IgD-negative memory B cell (primary cell): ENCODE results near the gene RBMX2. TPM values are rescaled to one million over a fixed set of nuclear protein-coding genes. Genes with fewer than 3 reads are reported as not detected.
"Not testable (repeated sequence)": the region's sequence is repeated elsewhere in the genome, so short reads cannot be mapped to it uniquely, and the experiment has no call there.

Experiments
- H3K27ac Mint-ChIP-seq, 3 donors: one replicate each; pipeline ENCODE4 v1.8.0; 2020 to 2022; ENCODE audit warnings: mild to moderate bottlenecking in 3 of 3, mixed read lengths in 3 of 3, moderate library complexity in 1 of 3
- H3K27me3 Mint-ChIP-seq: one replicate; pipeline ENCODE4 v1.8.0; 2021; ENCODE audit warnings: mixed read lengths
- H3K36me3 Mint-ChIP-seq: one replicate; pipeline ENCODE4 v1.8.0; 2020; ENCODE audit warnings: mild to moderate bottlenecking, mixed read lengths
- H3K4me1 Mint-ChIP-seq, 3 donors: one replicate each; pipeline ENCODE4 v1.8.0; 2020 to 2022; ENCODE audit warnings: mixed read lengths in 3 of 3, mild to moderate bottlenecking in 1 of 3
- H3K4me3 Mint-ChIP-seq, 4 donors: one replicate each; pipeline ENCODE4 v1.8.0; 2020 to 2022; ENCODE audit warnings: mild to moderate bottlenecking in 4 of 4, mixed read lengths in 4 of 4, moderate library complexity in 3 of 4
- H3K9me3 Mint-ChIP-seq, 3 donors: one replicate each; pipeline ENCODE4 v1.8.0; 2020 to 2021; ENCODE audit warnings: mixed read lengths in 3 of 3, mild to moderate bottlenecking in 1 of 3
- polyA plus RNA-seq: library from polyadenylated mRNA; unstranded; fragments of 300-500 nt; fragmentation: Illumina TruSeq; gene quantifications from one replicate; pipeline ENCODE4 v1.2.3, GENCODE V29; 2021

Gene RBMX2, protein sequence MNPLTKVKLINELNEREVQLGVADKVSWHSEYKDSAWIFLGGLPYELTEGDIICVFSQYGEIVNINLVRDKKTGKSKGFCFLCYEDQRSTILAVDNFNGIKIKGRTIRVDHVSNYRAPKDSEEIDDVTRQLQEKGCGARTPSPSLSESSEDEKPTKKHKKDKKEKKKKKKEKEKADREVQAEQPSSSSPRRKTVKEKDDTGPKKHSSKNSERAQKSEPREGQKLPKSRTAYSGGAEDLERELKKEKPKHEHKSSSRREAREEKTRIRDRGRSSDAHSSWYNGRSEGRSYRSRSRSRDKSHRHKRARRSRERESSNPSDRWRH
- polyA plus RNA-seq = 22.7 TPM

DNA sequence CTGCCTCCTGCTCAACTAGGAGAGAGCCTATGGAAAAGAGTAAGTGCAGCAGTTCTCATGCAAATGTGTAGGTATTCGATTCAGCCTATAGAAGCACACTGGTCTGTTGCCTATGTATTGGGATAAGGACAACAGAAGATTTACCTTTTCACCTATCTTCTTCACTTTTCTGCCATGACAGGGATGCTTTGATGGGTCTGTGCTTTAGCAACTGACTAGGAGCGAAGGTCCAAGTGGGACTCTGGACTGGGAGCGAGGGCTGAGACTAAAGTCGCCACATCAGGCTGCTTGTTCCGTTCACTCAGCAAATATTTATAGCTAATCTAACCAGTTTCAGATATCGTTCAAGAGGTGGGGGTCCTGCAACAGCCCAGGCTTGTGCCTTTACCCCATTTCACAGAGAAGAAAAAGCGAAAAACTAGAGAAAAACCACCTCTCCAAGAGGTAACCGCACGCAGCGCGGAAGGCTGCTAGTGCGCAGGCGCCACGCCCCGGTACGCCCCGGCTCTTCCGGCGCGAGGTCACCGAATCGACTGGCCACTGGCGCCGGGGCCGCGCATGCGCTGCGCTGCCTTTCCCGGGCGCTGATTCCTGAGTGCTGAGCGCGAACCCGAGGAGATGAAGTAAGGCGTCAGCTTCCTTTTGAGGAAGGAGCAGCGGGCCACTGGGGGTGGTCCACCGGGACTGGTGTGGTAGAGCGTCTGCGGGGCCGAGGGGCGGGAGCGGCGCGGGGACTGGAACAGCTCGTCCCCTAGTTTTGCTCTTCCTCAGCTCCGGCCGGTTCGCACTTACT, at the start of gene RBMX2:
TSS of gene RBMX2 (plus strand) at position 573 of the 793 bp plus-strand sequence. CDS start at position 619, 46 bp downstream.
- Mint-ChIP-seq H3K4me3 (peak within 1 kb of the TSS; percentile 87 to 96 (median 92)), H3K4me1 (peaks cover 2 to 8% (median 4%) of the 10 kb centered on the region in 3 donors), H3K36me3 (peaks cover 2% of the 10 kb centered on the region), H3K27ac (peak within 1 kb of the TSS; percentile 83 to 93 (median 89)), H3K27me3 (no peaks in the 10 kb centered on the region), H3K9me3 (no peaks in the 10 kb centered on the region)

DNA sequence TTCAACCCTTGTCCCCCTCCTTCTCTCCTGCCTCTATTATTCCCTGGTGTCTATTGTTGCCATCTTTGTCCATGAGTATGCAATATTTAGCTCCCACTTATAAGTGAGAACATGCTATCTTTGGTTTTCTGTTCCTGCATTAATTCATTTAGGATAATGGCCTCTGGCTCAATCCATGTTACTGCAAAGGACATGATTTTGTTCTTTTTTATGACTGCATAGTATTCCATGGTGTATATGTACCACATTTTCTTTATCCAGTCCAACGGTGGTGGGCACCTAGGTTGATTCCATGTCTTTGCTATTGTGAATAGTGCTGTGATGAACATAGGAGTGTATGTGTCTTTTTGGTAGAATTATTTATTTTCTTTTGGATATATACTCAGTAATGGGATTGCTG, 49.7 kb upstream of the RBMX2 start:
- H3K36me3 Mint-ChIP-seq, H3K27me3 Mint-ChIP-seq, H3K4me3 Mint-ChIP-seq, H3K9me3 Mint-ChIP-seq, H3K4me1 Mint-ChIP-seq, H3K27ac Mint-ChIP-seq: not testable (repeated sequence)

DNA sequence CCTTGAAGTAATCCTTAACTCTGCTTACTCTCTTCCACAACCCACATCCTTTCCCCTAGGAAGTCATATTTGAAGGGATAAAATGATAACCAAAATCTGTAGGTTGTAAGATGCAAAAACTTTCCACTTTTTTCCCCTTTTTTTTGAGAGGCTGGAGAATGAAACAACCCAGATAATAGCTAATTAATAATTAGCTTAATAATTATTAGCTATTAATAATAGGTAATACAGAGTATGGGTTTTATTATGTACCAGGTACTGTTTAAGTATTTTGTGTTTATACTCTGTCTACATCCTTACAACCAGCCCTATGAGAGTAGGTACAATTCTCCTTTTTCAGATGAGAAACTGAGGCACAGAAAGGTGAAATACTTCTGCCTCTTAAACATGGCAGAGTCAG, 25.7 kb upstream of the RBMX2 start:
- H3K36me3 Mint-ChIP-seq = no peaks in the 10 kb centered on the region
- no peak overlapping the region for H3K27ac Mint-ChIP-seq
- H3K27me3 Mint-ChIP-seq = no peaks in the 10 kb centered on the region
- H3K9me3 Mint-ChIP-seq = no peaks in the 10 kb centered on the region
- no peak overlapping the region for H3K4me3 Mint-ChIP-seq
- no peaks in the 10 kb centered on the region for H3K4me1 Mint-ChIP-seq

DNA sequence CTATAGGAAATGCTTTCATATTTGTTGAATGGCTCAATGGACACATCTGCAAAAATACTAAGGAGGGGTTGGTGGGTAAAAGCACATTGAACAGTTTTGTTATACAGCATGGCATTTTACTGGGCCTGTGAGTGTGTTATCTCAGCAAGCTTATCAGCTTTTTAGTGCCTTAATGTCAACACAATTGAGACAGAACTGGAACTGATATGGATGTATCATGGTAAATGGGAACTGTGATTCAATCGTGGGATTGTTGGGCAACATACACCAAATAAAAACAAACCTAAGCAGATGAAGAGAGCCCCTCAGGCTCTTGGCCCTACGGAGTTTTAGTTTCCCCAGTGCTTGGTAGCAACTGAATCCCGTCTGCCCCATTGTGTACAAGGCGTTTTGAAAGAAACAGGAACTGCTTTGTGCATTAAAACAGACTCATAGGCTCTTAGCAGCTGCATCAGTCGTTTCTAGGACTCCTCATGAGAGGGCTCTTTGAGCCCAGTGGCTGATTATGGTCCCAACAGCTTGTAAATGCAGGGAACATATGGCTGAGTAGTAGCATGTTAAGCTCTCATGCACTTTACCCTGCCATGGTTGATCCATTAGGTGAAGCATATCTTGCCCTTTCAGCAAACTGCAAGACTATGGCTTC, 23.6 kb upstream of the RBMX2 start:
- no peaks in the 10 kb centered on the region for H3K27me3 Mint-ChIP-seq
- H3K36me3 Mint-ChIP-seq = no peaks in the 10 kb centered on the region
- H3K27ac Mint-ChIP-seq = no peak overlapping the region
- H3K4me1 Mint-ChIP-seq = no peaks in the 10 kb centered on the region
- no peaks in the 10 kb centered on the region for H3K9me3 Mint-ChIP-seq
- H3K4me3 Mint-ChIP-seq = no peak overlapping the region

DNA sequence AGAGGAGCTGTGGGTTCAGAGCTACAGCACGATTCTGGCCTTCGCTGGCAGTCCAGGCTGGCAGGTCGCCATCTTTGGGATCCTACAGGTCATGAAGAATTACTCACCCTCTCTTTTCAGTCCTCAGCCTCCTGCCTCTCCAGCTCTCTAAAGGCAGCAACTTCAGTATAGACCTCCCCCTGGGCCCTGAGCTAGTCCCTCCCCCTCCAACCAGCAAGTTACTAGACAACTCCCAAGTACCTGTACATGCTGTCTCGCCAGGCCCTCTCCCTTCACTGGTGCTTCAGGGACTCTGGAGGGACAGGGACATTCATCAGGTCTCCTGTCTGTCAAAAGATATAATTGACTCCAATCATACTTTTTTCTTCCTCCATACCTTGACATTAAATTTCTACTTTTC, 16.3 kb upstream of the RBMX2 start, which contains the start of gene GPR119:
TSS of gene GPR119 (minus strand) at position 155 of the 400 bp plus-strand sequence. CDS start 227 bp downstream, outside the sequence.
- H3K27ac Mint-ChIP-seq = no peak within 1 kb of the TSS
- no peaks in the 10 kb centered on the region for H3K9me3 Mint-ChIP-seq
- H3K36me3 Mint-ChIP-seq = no peaks in the 10 kb centered on the region
- H3K4me3 Mint-ChIP-seq = no peak within 1 kb of the TSS
- no peaks in the 10 kb centered on the region for H3K27me3 Mint-ChIP-seq
- peaks cover 0 to 1% (median 0%) of the 10 kb centered on the region in 3 donors for H3K4me1 Mint-ChIP-seq

DNA sequence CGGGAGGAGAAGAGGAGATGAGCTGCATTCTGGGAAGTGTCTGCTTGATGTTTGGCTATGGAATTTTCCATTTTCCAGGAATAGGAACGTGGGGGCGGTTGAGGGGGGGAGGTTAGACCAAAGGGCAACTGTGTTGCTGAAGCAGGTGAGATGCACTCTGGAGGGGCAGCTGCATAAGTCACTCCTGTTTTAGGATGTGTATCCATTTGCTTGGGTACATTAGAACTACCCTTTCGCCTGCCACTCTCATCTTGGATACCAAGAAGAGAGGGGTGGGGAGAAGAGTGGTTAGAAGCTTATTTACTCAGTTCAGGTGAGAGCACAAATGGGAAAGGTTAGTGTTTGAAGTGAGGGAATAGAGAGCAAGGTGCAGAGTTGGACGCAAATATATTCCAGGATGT, 15.4 kb upstream of the RBMX2 start:
- Mint-ChIP-seq H3K27ac (no peak overlapping the region), H3K4me3 (no peak overlapping the region), H3K36me3 (no peaks in the 10 kb centered on the region), H3K27me3 (no peaks in the 10 kb centered on the region), H3K9me3 (no peaks in the 10 kb centered on the region), H3K4me1 (peaks cover 0 to 1% (median 0%) of the 10 kb centered on the region in 3 donors)

DNA sequence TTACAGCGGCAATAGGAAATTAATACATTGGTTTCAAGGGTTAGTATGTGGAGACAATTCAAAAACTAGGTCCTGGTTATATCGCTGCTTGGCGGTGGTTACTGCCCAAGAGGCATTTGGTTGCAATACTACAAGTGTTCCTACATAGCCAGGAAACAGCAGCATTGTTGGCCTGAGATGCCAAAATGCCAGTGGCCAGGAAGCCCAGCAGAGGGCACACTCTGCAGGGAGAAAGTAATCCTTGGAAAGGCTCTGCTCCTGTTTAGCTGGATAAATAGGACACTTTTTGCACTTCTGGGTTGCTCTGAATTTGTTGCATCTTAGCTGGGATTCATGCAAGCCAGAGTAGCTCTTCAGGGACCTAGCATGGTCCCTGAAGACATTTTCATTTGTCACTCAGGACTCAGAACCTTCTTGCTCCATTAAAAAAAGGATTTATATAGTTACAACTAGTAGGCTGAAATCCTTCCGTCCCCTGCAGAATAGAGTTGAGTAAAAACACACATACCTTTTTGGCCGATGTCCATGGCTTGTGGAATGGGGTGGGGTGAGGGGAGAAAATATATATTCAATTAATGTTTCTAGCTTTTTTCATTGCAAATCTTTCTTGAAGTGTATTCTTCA, 8.2 kb upstream of the RBMX2 start:
- Mint-ChIP-seq H3K36me3 (peaks cover 2% of the 10 kb centered on the region), H3K4me1 (no peaks in the 10 kb centered on the region), H3K27me3 (peaks cover 2% of the 10 kb centered on the region), H3K27ac (no peak overlapping the region), H3K9me3 (no peaks in the 10 kb centered on the region), H3K4me3 (no peak overlapping the region)

DNA sequence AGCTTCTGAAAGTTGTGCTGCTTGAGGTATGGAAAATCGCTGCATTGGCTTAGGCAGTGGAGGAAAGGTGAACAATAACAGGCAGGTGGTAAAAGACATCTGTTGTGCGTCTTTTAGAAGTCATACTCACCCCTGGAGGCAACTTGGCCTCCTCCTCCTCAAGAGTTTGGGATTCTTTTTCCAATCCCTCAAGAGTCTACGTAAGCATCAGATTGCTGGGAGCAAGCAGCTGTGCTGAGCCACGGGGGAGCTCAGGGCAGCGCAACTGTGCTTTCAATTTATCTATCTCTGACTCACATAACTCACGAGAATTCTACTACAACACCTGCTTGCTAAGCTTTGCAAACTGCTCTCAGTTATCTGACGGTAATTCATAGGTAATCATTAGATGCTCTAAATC, 6.4 kb upstream of the RBMX2 start:
- Mint-ChIP-seq H3K4me1 (peaks cover 0 to 2% (median 0%) of the 10 kb centered on the region in 3 donors), H3K9me3 (no peaks in the 10 kb centered on the region), H3K36me3 (peaks cover 2% of the 10 kb centered on the region), H3K4me3 (no peak overlapping the region), H3K27ac (no peak overlapping the region), H3K27me3 (peaks cover 2% of the 10 kb centered on the region)

DNA sequence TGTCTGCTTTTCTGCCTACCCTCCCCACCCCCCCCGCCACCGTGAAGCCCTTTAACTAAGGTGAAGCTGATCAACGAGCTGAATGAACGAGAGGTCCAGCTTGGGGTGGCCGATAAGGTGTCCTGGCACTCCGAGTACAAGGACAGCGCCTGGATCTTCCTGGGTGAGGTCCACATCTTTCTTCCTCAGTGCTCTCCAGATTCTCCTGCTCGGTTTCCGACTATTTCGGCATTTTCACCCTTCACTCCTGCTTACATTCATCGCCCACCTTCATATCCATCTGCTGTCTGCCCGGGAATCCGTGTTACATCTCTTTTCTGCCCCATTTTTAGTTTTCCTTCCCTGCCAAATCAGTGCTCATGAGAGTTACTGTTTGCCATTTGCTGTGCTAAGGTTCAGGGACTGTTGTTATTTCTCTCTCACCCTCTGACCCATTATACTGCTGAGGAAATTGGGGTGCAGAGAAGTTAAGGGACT, 459 bp downstream of the RBMX2 start:
- peaks cover 1% of the 10 kb centered on the region for H3K36me3 Mint-ChIP-seq
- no peaks in the 10 kb centered on the region for H3K9me3 Mint-ChIP-seq
- H3K27me3 Mint-ChIP-seq = no peaks in the 10 kb centered on the region
- H3K4me3 Mint-ChIP-seq = peak overlapping the region; percentile 87 to 96 (median 92)
- H3K27ac Mint-ChIP-seq = peak overlapping the region; percentile 47 to 93 (median 89)
- H3K4me1 Mint-ChIP-seq = peaks cover 2 to 10% (median 4%) of the 10 kb centered on the region in 3 donors

DNA sequence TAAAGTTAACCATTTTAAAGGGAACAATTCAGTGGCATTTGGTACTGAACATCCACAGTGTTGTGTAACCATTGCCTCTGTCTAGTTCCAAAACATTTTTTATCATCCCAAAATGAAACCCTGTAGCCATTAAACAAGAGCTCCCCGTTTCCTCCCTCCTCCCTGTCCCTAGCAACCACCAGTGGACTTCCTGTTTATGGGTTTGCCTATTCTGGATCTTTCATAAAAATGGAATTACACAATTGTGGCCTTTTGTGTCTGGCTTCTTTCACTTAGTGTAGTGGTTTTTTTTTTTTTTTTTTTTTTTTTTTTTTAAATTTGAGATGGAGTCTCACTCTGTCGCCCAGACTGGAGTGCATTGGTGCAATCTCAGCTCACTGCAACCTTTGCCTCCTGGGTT, 11.6 kb downstream of the RBMX2 start:
- no peak overlapping the region for H3K27ac Mint-ChIP-seq
- no peaks in the 10 kb centered on the region for H3K27me3 Mint-ChIP-seq
- H3K4me3 Mint-ChIP-seq = no peak overlapping the region
- peaks cover 0 to 3% (median 0%) of the 10 kb centered on the region in 3 donors for H3K4me1 Mint-ChIP-seq
- no peaks in the 10 kb centered on the region for H3K36me3 Mint-ChIP-seq
- no peaks in the 10 kb centered on the region for H3K9me3 Mint-ChIP-seq

DNA sequence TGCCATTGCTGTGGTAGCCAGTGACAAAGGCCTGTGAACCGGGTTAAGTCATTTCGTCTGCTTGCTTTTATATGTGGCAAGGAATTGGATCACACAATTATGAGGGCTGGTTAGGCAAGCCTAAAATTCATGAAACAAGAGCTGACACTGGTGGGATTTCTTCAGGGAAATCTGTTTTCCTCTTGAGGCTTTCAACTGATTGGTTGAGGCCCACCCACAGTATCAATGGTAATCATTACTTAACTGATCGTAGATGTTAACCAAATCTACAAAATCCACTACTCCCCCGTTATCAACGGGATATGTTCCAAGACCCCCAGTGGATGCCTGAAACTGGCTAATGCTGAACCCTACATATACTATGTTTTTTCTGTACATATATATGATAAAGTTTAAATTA, 13.0 kb downstream of the RBMX2 start:
- Mint-ChIP-seq H3K9me3 (no peaks in the 10 kb centered on the region), H3K4me1 (peaks cover 0 to under 1% (median 0%) of the 10 kb centered on the region in 3 donors), H3K27ac (no peak overlapping the region), H3K27me3 (peaks cover 2% of the 10 kb centered on the region), H3K4me3 (no peak overlapping the region), H3K36me3 (no peaks in the 10 kb centered on the region)

DNA sequence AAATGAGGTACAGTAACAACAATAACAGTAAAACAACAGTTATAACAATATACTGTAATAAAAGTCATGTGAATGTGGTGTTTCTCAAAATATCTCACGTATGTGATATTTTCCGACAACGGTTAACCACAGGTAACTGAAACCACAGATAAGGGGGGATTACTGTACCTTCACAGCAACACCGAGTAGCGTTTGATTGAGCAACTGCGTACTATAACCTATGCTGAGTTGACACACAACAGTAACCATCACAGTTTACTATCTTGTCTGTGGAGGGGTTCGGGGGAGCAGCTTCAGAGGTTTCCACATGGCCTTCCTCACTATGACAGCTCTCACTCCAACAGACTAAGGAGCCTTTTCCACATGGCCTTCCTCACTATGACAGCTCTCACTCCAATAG, 13.4 kb downstream of the RBMX2 start:
- Mint-ChIP-seq H3K4me3 (no peak overlapping the region), H3K9me3 (no peaks in the 10 kb centered on the region), H3K27ac (no peak overlapping the region), H3K27me3 (peaks cover 2% of the 10 kb centered on the region), H3K4me1 (no peaks in the 10 kb centered on the region), H3K36me3 (no peaks in the 10 kb centered on the region)

DNA sequence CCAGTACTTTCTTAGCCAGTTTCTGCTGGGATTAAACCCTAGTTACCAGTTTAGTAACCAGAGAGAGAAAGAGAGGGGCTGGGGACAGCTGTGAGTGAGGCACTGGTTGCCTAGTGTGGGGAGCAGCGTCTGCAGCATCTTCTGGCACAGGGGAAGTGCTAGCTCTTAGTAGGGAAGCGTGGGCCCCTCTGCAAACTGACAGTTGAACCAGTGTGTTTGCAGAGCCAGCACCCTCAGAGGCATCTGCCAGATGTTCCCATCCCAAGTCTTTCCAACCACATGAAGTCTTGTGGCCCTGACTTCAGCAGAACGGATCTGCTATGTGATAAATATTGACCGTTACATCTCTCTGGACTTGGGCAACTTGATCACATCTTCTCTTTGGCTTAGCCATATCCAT, 15.0 kb downstream of the RBMX2 start:
- Mint-ChIP-seq H3K27me3 (peaks cover 2% of the 10 kb centered on the region), H3K4me3 (no peak overlapping the region), H3K36me3 (no peaks in the 10 kb centered on the region), H3K9me3 (no peaks in the 10 kb centered on the region), H3K4me1 (no peaks in the 10 kb centered on the region), H3K27ac (no peak overlapping the region)

DNA sequence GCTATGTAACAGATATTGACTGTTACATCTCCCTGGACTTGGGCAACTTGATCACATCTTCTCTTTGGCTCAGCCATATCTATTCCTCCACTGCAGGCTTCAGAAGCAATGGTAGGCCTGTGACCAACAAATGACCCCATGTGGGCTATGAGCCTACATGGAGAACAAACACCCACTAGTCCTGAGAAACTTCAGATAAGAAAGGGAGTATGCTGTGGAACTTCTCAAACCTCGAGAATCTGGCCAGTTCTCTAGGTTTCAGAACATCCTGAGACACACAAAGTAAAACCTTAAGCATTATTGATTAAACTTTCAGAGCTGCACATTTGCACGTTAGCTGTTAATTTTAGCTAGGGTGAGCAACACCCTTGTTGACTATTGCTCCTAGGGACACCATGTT, 16.3 kb downstream of the RBMX2 start:
- no peaks in the 10 kb centered on the region for H3K9me3 Mint-ChIP-seq
- H3K4me1 Mint-ChIP-seq = no peaks in the 10 kb centered on the region
- H3K27me3 Mint-ChIP-seq = peaks cover 2% of the 10 kb centered on the region
- no peak overlapping the region for H3K27ac Mint-ChIP-seq
- no peak overlapping the region for H3K4me3 Mint-ChIP-seq
- no peaks in the 10 kb centered on the region for H3K36me3 Mint-ChIP-seq

DNA sequence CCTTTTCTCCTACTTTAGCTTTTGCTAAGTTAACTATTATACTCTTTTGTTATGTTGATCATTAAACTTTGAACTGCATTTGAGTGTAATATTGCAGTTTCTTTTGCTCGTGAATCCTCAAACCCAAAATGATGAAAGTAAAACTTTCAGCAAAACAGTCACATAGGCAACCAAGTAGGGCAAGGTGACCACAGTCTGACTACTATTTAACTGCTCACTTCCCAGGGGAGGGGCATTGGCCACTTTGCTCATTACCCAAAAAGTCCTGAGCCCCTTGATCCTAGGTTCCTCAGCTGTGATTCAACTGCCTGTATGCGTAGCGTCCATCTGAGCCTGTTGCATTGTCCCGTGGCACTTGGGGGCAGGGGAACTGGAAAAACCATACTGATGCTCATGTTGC, 17.0 kb downstream of the RBMX2 start:
- Mint-ChIP-seq H3K9me3 (peaks cover 0 to 3% (median 0%) of the 10 kb centered on the region in 3 donors), H3K27ac (peak overlapping the region in 1 of 3 donors; percentile 25), H3K4me1 (no peaks in the 10 kb centered on the region), H3K36me3 (no peaks in the 10 kb centered on the region), H3K27me3 (peaks cover 2% of the 10 kb centered on the region), H3K4me3 (no peak overlapping the region)
